DOHH2 (cell line): ENCODE measurements around the gene SCAPER.

Source experiments
- CTCF ChIP-seq: fragments of 200-600 bp; sonication (generic); IDR thresholded peaks from one replicate; pipeline ENCODE4 v1.5.1; 2014; ENCODE audit warnings: antibody characterized with exemption, mild to moderate bottlenecking, low read depth, low read length; ENCODE audit not compliant: poor library complexity, severe bottlenecking
- EZH2phosphoT487 ChIP-seq: fragments of 200-600 bp; sonication (generic); IDR thresholded peaks from 2 replicates; pipeline ENCODE4 v1.6.1; 2017; ENCODE audit warnings: borderline replicate concordance, mild to moderate bottlenecking, antibody characterized with exemption, low read length, moderate library complexity, mixed read lengths

GRCh38 chr15:76303909-76304308 lies 601.2 kb downstream of the SCAPER start:
- TF ChIP-seq CTCF (no peak), EZH2phosphoT487 (no peak)
